Measurements from ENCODE around the gene DBH.

GRCh38 chr9:133635098-133635497, 1.1 kb upstream of the DBH start:
- TF ChIP-seq CTCF (IDR thresholded peaks at IDR 0.05) (no peak), POLR2A (IDR thresholded peaks at IDR 0.05) (no peak)

All from esophagus squamous epithelium (tissue), 4 donors.